Breast epithelium (tissue), 4 donors: Measurements from ENCODE around the gene RAB22A. TPM values are rescaled to one million over a fixed set of nuclear protein-coding genes. Genes with fewer than 3 reads are reported as not detected.

Source experiments
- DNase-seq, 2 donors: peaks; one replicate each; pipeline ENCODE4 v3.0.0-alpha.2; 2019; ENCODE audit warnings: low spot score in 2 of 2
- H3K27ac ChIP-seq, 2 donors: fragments of 200-600 bp; sonication (generic) in 1 of 2; one replicate each; pipeline ENCODE4 v1.5.1; 2016 to 2019; ENCODE audit warnings: mild to moderate bottlenecking in 1 of 2
- H3K27me3 ChIP-seq, 2 donors: fragments of 200-600 bp; sonication (generic) in 1 of 2; one replicate each; pipeline versions ENCODE4 v1.5.1 to v1.6.0; 2017 to 2019; ENCODE audit warnings: control low read depth in 1 of 2, mild to moderate bottlenecking in 1 of 2
- H3K36me3 ChIP-seq: fragments of 200-600 bp; one replicate; pipeline ENCODE4 v1.5.1; 2019
- H3K4me1 ChIP-seq, 2 donors: fragments of 200-600 bp; sonication (generic); one replicate each; pipeline ENCODE4 v1.5.1; 2016 to 2019; ENCODE audit warnings: control low read depth in 1 of 2
- H3K4me3 ChIP-seq, 3 donors: fragments of 200-600 bp; sonication (generic); 1 replicate in 2 of 3; 2 replicates in 1 of 3; pipeline ENCODE4 v1.5.1; 2016 to 2019; ENCODE audit warnings: mild to moderate bottlenecking in 3 of 3, moderate library complexity in 2 of 3
- H3K9me3 ChIP-seq, 2 donors: fragments of 200-600 bp; sonication (generic) in 1 of 2; one replicate each; pipeline ENCODE4 v1.5.1; 2016 to 2019; ENCODE audit warnings: control low read depth in 1 of 2
- POLR2A ChIP-seq: fragments of 450-650 bp; IDR thresholded peaks from one replicate; pipeline ENCODE4 v1.6.1; 2016; ENCODE audit warnings: antibody characterized with exemption, mild to moderate bottlenecking, moderate library complexity
- POLR2AphosphoS5 ChIP-seq, 3 donors: sonication (generic); formaldehyde crosslinking; IDR thresholded peaks; one replicate each; pipeline ENCODE4 v1.6.1; 2017; ENCODE audit warnings: antibody characterized with exemption in 3 of 3
- intact Hi-C: fragments of 100-400 bp; cut with DNase I; formaldehyde crosslinking; loops from one replicate; pipeline ENCODE4 v1.15.1; 2023; ENCODE audit warnings: low total_unique reads
- total RNA-seq, 3 donors: library from RNA; depleted of rRNA; stranded (reverse); fragments of >200 nt; gene quantifications; one replicate each; pipeline ENCODE4 v1.1.0, GENCODE V29; 2016
- TF ChIP-seq, protein P1 (sequence below), 3 donors: fragments of 450-650 bp; IDR thresholded peaks; one replicate each; pipeline ENCODE4 v1.5.1; 2016 to 2017; ENCODE audit warnings: antibody characterized with exemption in 3 of 3, mild to moderate bottlenecking in 3 of 3, moderate library complexity in 3 of 3

The RAB22A gene
- total RNA-seq, 3 donors from 2014 or later: 17.7 to 22.4 (median 22.2) TPM

DNA sequence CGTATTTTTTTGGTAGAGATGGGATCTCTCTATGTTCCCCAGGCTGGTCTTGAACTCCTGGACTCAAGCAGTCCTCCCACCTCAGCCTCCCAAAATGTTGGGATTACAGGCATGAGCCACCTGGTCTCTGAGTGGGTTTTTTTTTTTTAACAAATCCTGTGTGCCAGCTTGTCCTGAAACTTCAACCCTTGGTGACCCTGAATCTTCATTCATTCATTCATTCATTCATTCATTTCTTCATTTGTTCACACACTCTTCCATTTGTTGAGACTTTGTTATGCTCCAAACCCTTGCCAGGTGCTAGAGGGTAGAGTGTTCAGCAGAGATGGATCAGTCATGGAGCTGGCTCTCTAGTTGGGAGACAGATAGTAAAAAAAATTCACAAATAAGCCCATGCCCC, 67.5 kb downstream of the RAB22A start:
- H3K27ac ChIP-seq: no peak overlapping the region
- intact Hi-C loops: loop anchor here (10.0 kb wide), 1 partner anchor 322 kb away; no protein-coding TSS in a partner anchor

DNA sequence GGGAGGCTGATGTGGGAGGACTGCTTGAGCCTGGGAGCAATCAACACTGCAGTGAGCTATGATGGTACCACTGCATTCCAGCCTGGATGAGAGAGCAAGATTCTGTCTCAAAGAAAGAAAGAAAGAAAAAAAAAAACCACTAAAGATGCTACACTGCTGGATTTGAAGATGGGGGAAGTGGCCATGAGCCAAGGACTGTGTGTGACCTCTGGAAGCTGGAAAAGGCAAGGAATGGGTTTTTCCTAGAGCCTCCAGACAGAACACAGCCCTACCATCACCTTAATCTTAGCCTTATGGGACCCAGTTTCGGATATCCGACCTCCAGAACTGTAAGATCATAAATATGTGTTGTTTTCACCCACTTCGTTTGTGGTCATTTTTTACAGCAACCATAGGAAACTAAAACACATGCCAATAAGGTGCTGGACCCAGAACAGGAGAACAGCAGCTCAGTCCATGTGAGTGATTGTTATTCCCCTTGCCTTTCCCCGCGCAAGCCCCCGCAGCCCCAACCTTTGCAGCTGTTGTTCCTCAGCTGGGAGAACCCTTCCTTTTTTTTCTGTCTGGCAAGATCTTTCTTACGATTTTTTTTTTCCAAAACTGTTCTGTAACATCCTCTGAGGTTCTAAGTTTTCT, 68.4 kb downstream of the RAB22A start:
- Histone ChIP-seq H3K27me3 (no peaks in the 10 kb centered on the region), H3K36me3 (no peaks in the 10 kb centered on the region), H3K4me1 (no peaks in the 10 kb centered on the region), H3K4me3 (no peak overlapping the region), H3K9me3 (no peaks in the 10 kb centered on the region), H3K27ac (no peak overlapping the region)
- no peak for DNase-seq
- TF ChIP-seq POLR2AphosphoS5 (IDR thresholded peaks at IDR 0.05): no peak
- intact Hi-C loops: loop anchor here (10.0 kb wide), 1 partner anchor 323 kb away; no protein-coding TSS in a partner anchor

More for the DNA sequence above, 67.5 kb downstream of the RAB22A start:
- Histone ChIP-seq H3K27me3 (no peaks in the 10 kb centered on the region), H3K9me3 (no peaks in the 10 kb centered on the region), H3K4me1 (no peaks in the 10 kb centered on the region), H3K4me3 (no peak overlapping the region), H3K36me3 (no peaks in the 10 kb centered on the region)
- no peak for TF ChIP-seq POLR2AphosphoS5 (IDR thresholded peaks at IDR 0.05)
- TF ChIP-seq POLR2A: no peak
- TF ChIP-seq, protein P1, sequence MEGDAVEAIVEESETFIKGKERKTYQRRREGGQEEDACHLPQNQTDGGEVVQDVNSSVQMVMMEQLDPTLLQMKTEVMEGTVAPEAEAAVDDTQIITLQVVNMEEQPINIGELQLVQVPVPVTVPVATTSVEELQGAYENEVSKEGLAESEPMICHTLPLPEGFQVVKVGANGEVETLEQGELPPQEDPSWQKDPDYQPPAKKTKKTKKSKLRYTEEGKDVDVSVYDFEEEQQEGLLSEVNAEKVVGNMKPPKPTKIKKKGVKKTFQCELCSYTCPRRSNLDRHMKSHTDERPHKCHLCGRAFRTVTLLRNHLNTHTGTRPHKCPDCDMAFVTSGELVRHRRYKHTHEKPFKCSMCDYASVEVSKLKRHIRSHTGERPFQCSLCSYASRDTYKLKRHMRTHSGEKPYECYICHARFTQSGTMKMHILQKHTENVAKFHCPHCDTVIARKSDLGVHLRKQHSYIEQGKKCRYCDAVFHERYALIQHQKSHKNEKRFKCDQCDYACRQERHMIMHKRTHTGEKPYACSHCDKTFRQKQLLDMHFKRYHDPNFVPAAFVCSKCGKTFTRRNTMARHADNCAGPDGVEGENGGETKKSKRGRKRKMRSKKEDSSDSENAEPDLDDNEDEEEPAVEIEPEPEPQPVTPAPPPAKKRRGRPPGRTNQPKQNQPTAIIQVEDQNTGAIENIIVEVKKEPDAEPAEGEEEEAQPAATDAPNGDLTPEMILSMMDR (IDR thresholded peaks at IDR 0.05): no peak
- DNase-seq: no peak

DNA sequence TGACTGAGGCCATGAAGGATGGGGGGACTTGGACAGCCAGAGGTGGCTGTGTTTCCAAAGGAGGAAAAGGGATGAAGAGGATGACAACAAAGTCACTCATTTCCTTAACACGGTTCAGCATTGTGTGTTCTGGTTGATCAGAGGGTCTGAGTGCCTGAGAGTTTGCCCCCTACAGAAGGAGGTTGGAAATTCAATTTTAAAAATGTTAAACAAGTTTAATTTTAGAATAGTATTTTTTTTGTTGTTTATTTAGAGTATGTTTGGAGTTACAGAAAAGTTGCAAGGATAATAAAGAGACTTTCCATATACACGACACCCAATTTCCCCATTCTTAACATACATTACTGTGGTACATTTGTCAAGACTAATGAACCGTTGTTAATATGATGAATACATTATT, 69.2 kb downstream of the RAB22A start:
- intact Hi-C loops: loop anchor here (10.0 kb wide), 1 partner anchor 324 kb away; no protein-coding TSS in a partner anchor
- Histone ChIP-seq H3K27me3 (no peaks in the 10 kb centered on the region), H3K9me3 (no peaks in the 10 kb centered on the region), H3K36me3 (no peaks in the 10 kb centered on the region), H3K4me3 (no peak overlapping the region), H3K4me1 (no peaks in the 10 kb centered on the region), H3K27ac (no peak overlapping the region)
- no peak for DNase-seq
- TF ChIP-seq, protein P1 (IDR thresholded peaks at IDR 0.05): no peak
- TF ChIP-seq POLR2A (no peak), POLR2AphosphoS5 (IDR thresholded peaks at IDR 0.05) (no peak)

DNA sequence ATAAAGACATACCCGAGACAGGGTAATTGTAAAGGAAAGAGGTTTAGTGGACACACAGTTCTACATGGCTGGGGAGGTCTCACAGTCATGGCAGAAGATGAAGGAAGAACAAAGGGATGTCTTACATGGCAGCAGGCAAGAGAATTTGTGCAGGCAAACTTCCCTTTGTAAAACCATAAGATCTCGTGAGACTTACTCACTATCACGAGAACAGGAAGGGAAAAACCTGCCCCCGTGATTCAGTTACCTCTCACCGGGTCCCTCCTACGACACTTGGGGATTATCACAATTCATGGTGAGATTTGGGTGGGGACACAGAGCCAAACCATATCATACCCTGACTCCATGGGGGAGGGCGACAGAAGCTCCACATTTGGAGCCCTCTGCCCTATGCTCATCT, 72.1 kb downstream of the RAB22A start:
- Histone ChIP-seq H3K4me3 (no peak overlapping the region), H3K27ac (no peak overlapping the region), H3K27me3 (no peaks in the 10 kb centered on the region), H3K9me3 (no peaks in the 10 kb centered on the region), H3K4me1 (no peaks in the 10 kb centered on the region), H3K36me3 (no peaks in the 10 kb centered on the region)
- no peak for DNase-seq
- TF ChIP-seq POLR2AphosphoS5 (IDR thresholded peaks at IDR 0.05) (no peak), POLR2A (no peak)
- TF ChIP-seq, protein P1 (IDR thresholded peaks at IDR 0.05): no peak
- intact Hi-C loops: no loop called here

DNA sequence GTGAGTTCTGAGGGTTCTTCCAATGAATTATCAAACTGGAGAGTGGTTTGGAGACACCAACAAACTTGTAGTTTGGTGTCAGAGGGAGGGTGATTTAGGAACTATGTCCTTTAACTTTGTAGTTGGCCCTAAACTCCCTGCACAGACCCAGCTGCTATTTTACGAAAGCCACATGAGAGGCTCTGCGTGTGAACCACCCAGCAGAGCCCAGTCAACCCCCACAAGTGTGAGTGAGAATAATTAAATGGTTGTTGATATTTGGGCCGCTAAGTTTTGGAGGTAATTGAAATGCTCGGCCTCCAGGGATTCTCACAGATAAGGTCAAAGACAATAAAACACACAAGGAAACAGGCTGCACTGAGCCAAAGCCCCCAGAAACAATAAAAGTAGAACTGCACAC, 72.6 kb downstream of the RAB22A start:
- no peaks in the 10 kb centered on the region for H3K4me1 ChIP-seq
- H3K9me3 ChIP-seq: no peaks in the 10 kb centered on the region
- no peaks in the 10 kb centered on the region for H3K36me3 ChIP-seq
- no peak overlapping the region for H3K27ac ChIP-seq
- H3K27me3 ChIP-seq: no peaks in the 10 kb centered on the region
- no peak for DNase-seq
- TF ChIP-seq, protein P1 (IDR thresholded peaks at IDR 0.05): no peak
- no peak for TF ChIP-seq POLR2AphosphoS5 (IDR thresholded peaks at IDR 0.05)
- no peak for TF ChIP-seq POLR2A
- intact Hi-C loops: no loop called here
- no peak overlapping the region for H3K4me3 ChIP-seq
